ENCODE results near the gene ATP2C2. TPM values are rescaled to one million over a fixed set of nuclear protein-coding genes. Genes with fewer than 3 reads are reported as not detected.

The ATP2C2 gene
- total and polyA plus RNA-seq, 9 of the 15 experiments (the other 6 are each of a cell fraction or from before 2014, with no cell fraction given) = 0.75 TPM; not detected in 8

GRCh38 chr16:84450176-84450865 lies 82.0 kb downstream of the ATP2C2 start:
- H2AFZ ChIP-seq (ENCODE audit: low read depth, low read length) = no peak overlapping the region
- FAIRE-seq (no peak), ATAC-seq (no peak), DNase-seq (ENCODE audit: extremely low read depth in 1 of 4, low spot score in 3 of 4) (no peak)
- no peaks in the 10 kb centered on the region for H3K36me3 ChIP-seq (ENCODE audit: control insufficient read depth, insufficient read depth, low read length)
- intact Hi-C loops (cut with micrococcal nuclease) = no loop called here
- H3K79me2 ChIP-seq (ENCODE audit: control insufficient read depth, insufficient read depth, low read length) = no peaks in the 10 kb centered on the region
- no peaks in the 10 kb centered on the region for H3K9me3 ChIP-seq (replicated peaks; ENCODE audit: control insufficient read depth, insufficient read depth, low read depth, low read length)
- H3K4me1 ChIP-seq (replicated peaks in 1 of 2; ENCODE audit: control insufficient read depth in 2 of 2, insufficient read depth in 2 of 2, low read length in 2 of 2) = peaks cover 0 to 7% of the 10 kb centered on the region in 2 experiments; a peak in 2 of 5 replicates
- H3K9me1 ChIP-seq (ENCODE audit: control insufficient read depth, insufficient read depth, low read length) = no peaks in the 10 kb centered on the region
- no peak overlapping the region for H3K4me3 ChIP-seq
- H3K4me2 ChIP-seq (ENCODE audit: insufficient read depth, low read length) = no peak overlapping the region
- no peak overlapping the region for H3K27ac ChIP-seq (ENCODE audit: extremely low read depth, low read depth, low read length)
- H3K9ac ChIP-seq (ENCODE audit: insufficient read depth in 1 of 2, low read depth in 2 of 2, low read length in 2 of 2) = no peak overlapping the region
- POLR2A ChIA-PET = interaction anchor here (0.8 to 1.2 kb wide), 2 partner anchors 29 to 270 kb away, joined by 3 read pairs; no protein-coding TSS in a partner anchor
- WGBS (ENCODE audit: insufficient coverage, low coverage, missing lambda C conversion rate) = under 1% methylated on average over 11 of the region's 11 CpGs
- no TSS peak for BruUV-seq (replicated peaks)
- no peaks in the 10 kb centered on the region; the same call in 1 of the 2 replicates for H4K20me1 ChIP-seq (replicated peaks; ENCODE audit: control insufficient read depth, insufficient read depth, low read length)
- CTCF ChIA-PET (ENCODE audit: low intra/inter-chr PET ratio) = no interaction called here
- in situ Hi-C loops (cut with MboI) = no loop called here
- TF ChIP-seq FOXK2 (conservative IDR thresholded peaks at IDR 0.05 in 1 of 2, IDR thresholded peaks at IDR 0.05 in 1 of 2; ENCODE audit: low read depth in 2 of 2) = no peak
- TF ChIP-seq CBX3 (IDR thresholded peaks at IDR 0.05; ENCODE audit: borderline replicate concordance in 1 of 2, low read length in 2 of 2) = no peak
- TF ChIP-seq EGR1 (conservative IDR thresholded peaks at IDR 0.05) = no peak
- TF ChIP-seq POLR3A (IDR thresholded peaks at IDR 0.05; ENCODE audit: borderline replicate concordance, extremely low read depth, insufficient read depth, insufficient read length) = no peak
- peaks cover 64 to 88% of the 10 kb centered on the region in 2 experiments for H3K27me3 ChIP-seq (ENCODE audit: control insufficient read depth in 2 of 2, insufficient read depth in 2 of 2, low read length in 2 of 2)

Measured in K562 (cell line).